NK-92 treated with Interleukin-12 subunit alpha and Interleukin-12 subunit beta, amount 100 ng/mL, for 24 hours (cell line): ENCODE results near the gene DCDC1.

Experiments
- DNase-seq: peaks from one replicate; lab custom pipeline; 2025; lab: John Stamatoyannopoulos, UW

The DCDC1 gene

GRCh38 chr11:30832831-30833230 is 536.7 kb downstream of the DCDC1 start:
- DNase-seq: no peak

GRCh38 chr11:30830681-30831080 is 538.9 kb downstream of the DCDC1 start:
- DNase-seq: no peak

GRCh38 chr11:30826911-30827310 is 542.6 kb downstream of the DCDC1 start:
- no peak for DNase-seq

- no peak for DNase-seq
These were observed 543.8 kb downstream of the DCDC1 start for GRCh38 chr11:30825723-30826122.

- DNase-seq: no peak
These were observed 546.4 kb downstream of the DCDC1 start for GRCh38 chr11:30823119-30823518.

- no peak for DNase-seq
These were observed 548.0 kb downstream of the DCDC1 start for GRCh38 chr11:30821438-30821965.

GRCh38 chr11:30818721-30819120 is 550.8 kb downstream of the DCDC1 start:
- no peak for DNase-seq

GRCh38 chr11:30816959-30817880 is 552.3 kb downstream of the DCDC1 start:
- DNase-seq: no peak

GRCh38 chr11:30815619-30816018 is 553.9 kb downstream of the DCDC1 start:
- DNase-seq: no peak

GRCh38 chr11:30814737-30815136 is 554.8 kb downstream of the DCDC1 start:
- no peak for DNase-seq
